ENCODE results near the gene PCDHGA1.
"Not testable (repeated sequence)": the region's sequence is repeated elsewhere in the genome, so short reads cannot be mapped to it uniquely, and the experiment has no call there.

The PCDHGA1 gene

DNA sequence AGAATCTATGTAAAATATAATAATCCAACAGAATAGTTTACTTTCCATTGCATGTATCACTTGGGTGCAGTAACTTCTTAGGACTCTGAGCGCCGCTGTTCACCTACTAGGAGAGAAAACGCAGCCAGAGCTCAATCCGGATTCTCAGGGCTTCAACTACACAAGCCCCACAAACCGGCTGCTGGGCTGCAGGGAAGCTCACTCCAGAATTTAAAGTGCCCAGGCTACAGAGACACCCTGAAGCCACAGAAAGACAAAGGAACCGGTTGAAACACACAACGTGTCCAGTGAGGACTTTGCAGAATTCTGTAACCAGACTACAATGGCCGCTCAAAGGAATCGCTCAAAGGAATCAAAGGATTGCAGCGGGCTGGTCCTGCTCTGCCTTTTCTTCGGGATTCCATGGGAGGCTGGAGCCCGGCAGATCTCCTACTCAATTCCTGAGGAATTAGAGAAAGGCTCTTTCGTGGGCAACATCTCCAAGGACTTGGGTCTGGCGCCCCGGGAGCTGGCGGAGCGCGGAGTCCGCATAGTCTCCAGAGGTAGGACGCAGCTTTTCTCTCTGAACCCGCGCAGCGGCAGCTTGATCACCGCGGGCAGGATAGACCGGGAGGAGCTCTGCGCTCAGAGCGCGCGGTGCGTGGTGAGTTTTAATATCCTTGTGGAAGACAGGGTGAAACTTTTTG is 82.7 kb downstream of the PCDHGA1 start, which contains the start of gene PCDHGA10:
PCDHGA10 (plus strand) TSS at position 134 of the 686 bp plus-strand sequence; CDS start at position 323, 189 bp downstream.
- DNase-seq: peak in 3 of 5 experiments; percentile 40 to 65 (median 46)

DNA sequence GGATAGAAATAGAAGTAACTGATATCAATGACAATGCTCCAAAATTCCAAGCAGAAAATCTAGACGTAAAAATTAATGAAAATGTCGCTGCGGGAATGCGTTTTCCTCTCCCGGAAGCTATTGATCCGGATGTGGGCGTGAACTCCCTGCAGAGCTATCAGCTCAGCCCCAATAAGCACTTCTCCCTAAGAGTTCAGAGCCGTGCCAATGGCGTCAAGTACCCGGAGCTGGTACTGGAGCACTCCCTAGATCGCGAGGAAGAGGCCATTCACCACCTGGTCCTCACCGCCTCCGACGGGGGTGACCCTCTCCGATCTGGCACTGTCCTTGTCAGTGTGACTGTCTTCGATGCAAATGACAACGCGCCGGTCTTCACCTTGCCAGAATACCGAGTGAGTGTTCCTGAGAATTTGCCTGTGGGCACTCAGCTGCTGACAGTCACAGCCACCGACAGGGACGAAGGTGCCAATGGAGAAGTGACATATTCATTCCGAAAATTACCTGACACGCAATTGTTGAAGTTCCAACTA is 83.3 kb downstream of the PCDHGA1 start:
- DNase-seq: no peak

DNA sequence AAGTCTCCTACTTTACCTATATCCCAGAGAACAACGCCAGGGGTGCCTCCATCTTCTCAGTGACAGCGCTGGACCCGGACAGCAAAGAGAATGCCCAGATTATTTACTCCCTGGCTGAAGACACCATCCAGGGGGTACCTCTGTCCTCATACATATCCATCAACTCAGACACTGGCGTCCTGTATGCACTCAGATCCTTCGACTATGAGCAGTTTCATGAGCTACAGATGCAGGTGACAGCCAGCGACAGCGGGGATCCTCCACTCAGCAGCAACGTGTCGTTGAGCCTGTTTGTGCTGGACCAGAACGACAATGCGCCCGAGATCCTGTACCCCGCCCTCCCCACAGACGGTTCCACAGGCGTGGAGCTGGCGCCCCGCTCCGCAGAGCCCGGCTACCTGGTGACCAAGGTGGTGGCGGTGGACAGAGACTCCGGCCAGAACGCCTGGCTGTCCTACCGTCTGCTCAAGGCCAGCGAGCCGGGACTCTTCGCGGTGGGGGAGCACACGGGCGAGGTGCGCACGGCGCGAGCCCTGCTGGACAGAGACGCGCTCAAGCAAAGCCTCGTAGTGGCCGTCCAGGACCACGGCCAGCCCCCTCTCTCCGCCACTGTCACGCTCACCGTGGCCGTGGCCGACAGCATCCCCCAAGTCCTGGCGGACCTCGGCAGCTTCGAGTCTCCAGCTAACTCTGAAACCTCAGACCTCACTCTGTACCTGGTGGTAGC is 84.4 kb downstream of the PCDHGA1 start:
- not testable (repeated sequence) for DNase-seq

DNA sequence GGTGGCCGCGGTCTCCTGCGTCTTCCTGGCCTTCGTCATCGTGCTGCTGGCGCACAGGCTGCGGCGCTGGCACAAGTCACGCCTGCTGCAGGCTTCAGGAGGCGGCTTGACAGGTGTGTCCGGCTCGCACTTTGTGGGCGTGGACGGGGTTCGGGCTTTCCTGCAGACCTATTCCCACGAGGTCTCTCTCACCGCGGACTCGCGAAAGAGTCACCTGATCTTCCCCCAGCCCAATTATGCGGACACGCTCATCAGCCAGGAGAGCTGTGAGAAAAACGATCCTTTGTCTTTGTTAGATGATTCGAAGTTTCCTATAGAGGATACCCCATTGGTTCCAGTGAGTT is 84.9 kb downstream of the PCDHGA1 start:
- not testable (repeated sequence) for DNase-seq

- DNase-seq: peak in 3 of 5 experiments; percentile 21 to 56 (median 35)
Observed at GRCh38 chr5:141417494-141418172, 87.3 kb downstream of the PCDHGA1 start, which contains the start of gene PCDHGB7. Gene PCDHGB7 (plus strand): TSS chr5:141417677. CDS start chr5:141417860, 183 bp downstream.

- DNase-seq: no peak
Observed at GRCh38 chr5:141419074-141419880, 89.0 kb downstream of the PCDHGA1 start.

- peak in 1 of 5 experiments; percentile 45 for DNase-seq
Observed at GRCh38 chr5:141420855-141421488, 90.7 kb downstream of the PCDHGA1 start, which contains the start of gene PCDHGA11. Gene PCDHGA11 (plus strand): TSS chr5:141421051. CDS start chr5:141421228, 177 bp downstream.

- DNase-seq: no peak
Observed at GRCh38 chr5:141421489-141421855, 91.2 kb downstream of the PCDHGA1 start.

DNA sequence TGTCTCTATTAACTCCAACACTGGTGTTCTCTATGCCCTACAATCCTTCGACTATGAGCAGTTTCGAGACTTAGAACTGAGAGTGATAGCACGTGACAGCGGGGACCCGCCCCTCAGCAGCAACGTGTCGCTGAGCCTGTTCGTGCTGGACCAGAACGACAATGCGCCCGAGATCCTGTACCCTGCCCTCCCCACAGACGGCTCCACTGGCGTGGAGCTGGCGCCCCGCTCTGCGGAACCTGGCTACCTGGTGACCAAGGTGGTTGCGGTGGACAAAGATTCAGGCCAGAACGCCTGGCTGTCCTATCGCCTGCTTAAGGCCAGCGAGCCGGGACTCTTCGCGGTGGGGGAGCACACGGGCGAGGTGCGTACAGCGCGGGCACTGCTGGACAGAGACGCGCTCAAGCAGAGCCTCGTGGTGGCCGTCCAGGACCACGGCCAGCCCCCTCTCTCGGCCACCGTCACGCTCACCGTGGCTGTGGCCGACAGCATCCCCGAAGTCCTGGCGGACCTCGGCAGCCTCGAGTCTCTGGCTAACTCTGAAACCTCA is 92.5 kb downstream of the PCDHGA1 start:
- no peak for DNase-seq

- no peak for DNase-seq
Observed at GRCh38 chr5:141427783-141428426, 97.6 kb downstream of the PCDHGA1 start.

GRCh38 chr5:141430332-141431113 is 100.2 kb downstream of the PCDHGA1 start, which contains the start of gene PCDHGA12:
Gene PCDHGA12 (plus strand): TSS chr5:141430507. CDS start chr5:141430760, 253 bp downstream.
- peak in 1 of 5 experiments; percentile 51 for DNase-seq

- DNase-seq: no peak
Observed at GRCh38 chr5:141431286-141431685, 101.0 kb downstream of the PCDHGA1 start.

GRCh38 chr5:141432308-141432707 is 102.0 kb downstream of the PCDHGA1 start:
- not testable (repeated sequence) for DNase-seq

DNA sequence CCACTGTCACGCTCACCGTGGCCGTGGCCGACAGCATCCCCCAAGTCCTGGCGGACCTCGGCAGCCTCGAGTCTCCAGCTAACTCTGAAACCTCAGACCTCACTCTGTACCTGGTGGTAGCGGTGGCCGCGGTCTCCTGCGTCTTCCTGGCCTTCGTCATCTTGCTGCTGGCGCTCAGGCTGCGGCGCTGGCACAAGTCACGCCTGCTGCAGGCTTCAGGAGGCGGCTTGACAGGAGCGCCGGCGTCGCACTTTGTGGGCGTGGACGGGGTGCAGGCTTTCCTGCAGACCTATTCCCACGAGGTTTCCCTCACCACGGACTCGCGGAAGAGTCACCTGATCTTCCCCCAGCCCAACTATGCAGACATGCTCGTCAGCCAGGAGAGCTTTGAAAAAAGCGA is 102.4 kb downstream of the PCDHGA1 start:
- DNase-seq: not testable (repeated sequence)

GRCh38 chr5:141434006-141434405 is 103.7 kb downstream of the PCDHGA1 start:
- no peak for DNase-seq

DNA sequence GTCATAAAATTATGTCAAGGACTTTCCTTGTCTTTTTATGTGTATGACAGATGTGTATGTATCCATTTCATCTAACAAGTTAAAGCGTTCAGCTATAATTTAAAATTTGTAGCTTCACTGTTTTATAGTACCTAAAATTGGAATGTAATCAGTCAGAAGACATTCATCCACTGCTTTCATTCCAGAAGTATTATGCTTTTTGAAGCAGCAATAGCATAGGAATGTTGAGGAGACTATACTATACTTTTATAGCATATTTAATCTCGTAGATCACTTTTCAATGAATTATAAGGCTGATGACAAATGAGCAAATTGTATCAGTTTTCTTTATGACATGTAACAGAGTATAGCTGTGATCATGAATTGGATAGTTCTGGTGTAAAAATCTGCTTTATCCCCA is 106.9 kb downstream of the PCDHGA1 start:
- DNase-seq: no peak

- DNase-seq: no peak
Observed at GRCh38 chr5:141439411-141440141, 109.3 kb downstream of the PCDHGA1 start.

DNA sequence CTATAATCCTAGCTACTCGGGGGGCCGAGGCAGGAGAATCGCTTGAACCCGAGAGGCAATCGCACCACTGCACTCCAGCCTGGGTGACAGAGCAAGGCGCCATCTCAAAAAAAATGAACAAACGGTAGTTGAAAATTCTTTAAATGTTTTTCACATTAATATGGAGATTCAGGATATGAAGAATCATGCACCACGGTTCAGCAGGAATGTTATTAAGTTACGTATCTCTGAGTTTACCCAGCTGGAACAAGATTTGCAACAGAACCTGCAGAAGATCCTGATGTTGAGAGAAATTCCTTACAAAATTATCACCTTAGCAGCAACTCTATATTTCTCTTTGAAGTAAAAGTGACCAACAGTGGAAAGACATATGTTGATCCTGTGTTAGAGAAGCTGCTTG is 110.0 kb downstream of the PCDHGA1 start:
- DNase-seq: no peak

GRCh38 chr5:141441571-141442170 is 111.4 kb downstream of the PCDHGA1 start:
- DNase-seq: no peak

Data from T-helper 2 cell (primary cell).